HepG2 (cell line): ENCODE measurements around the gene CENATAC. TPM values are rescaled to one million over a fixed set of nuclear protein-coding genes. Genes with fewer than 3 reads are reported as not detected.

ENCODE experiments used
- ATAC-seq: fragments of 200-7000 bp; cut with Tn5 transposase; 3 replicates; pipeline ENCODE4 v1.9.1; 2020; ENCODE audit warnings: mild to moderate bottlenecking, moderate library complexity
- BruUV-seq: library from RNA; stranded (reverse); fragments of 400-500 nt; replicated peaks from 2 replicates; lab custom pipeline; 2021; lab: Mats Ljungman, UMichigan
- CTCF ChIA-PET: fragments of 300-600 bp; formaldehyde crosslinking; extraction: SDS; loops from one replicate; lab custom pipeline; 2021; ENCODE audit warnings: low total read pairs, inconsistent platforms, low intra/inter-chr PET ratio; lab: Yijun Ruan, JAX
- POLR2A ChIA-PET: fragments of 350-600 bp; sonication (Branson Sonifier 250); formaldehyde crosslinking; loops from one replicate; lab custom pipeline; 2020; ENCODE audit warnings: antibody characterized with exemption, inconsistent platforms; lab: Yijun Ruan, JAX
- DNase-seq: peaks from one replicate; pipeline ENCODE4 v3.0.0-alpha.2; 2015; ENCODE audit warnings: low spot score
- FAIRE-seq: peaks from 3 replicates; lab custom pipeline; 2011; peaks lifted over from hg19 to GRCh38; lab: Jason Lieb, UNC
- H2AFZ ChIP-seq: one replicate; pipeline ENCODE4 v1.6.1; 2011; ENCODE audit warnings: low read length, inconsistent platforms
- H3K27ac ChIP-seq: fragments of 300-600 bp; 3 replicates; pipeline ENCODE4 v1.8.0; 2011; ENCODE audit warnings: mixed run types, mild to moderate bottlenecking, mixed read lengths, low read length, inconsistent platforms; ENCODE audit not compliant: insufficient read depth; ENCODE audit errors: extremely low read length
- H3K27me3 ChIP-seq, 2 experiments: fragments of 200-600 bp in 1 of 2; 2 replicates in 1 of 2; 3 replicates in 1 of 2; pipeline versions ENCODE4 v1.6.0 to v1.8.0; 2011; ENCODE audit warnings: low read length in 2 of 2, mild to moderate bottlenecking in 2 of 2, moderate library complexity in 2 of 2, inconsistent platforms in 1 of 2; ENCODE audit not compliant: insufficient read depth in 2 of 2, control insufficient read depth in 1 of 2
- H3K36me3 ChIP-seq, 2 experiments: fragments of 200-600 bp in 1 of 2; replicated peaks in 1 of 2; 2 replicates in 1 of 2; 3 replicates in 1 of 2; pipeline versions ENCODE4 v1.5.1 to v1.8.0; 2011; ENCODE audit warnings: low read length in 2 of 2, inconsistent platforms in 1 of 2; ENCODE audit not compliant: insufficient read depth in 2 of 2, control insufficient read depth in 1 of 2
- H3K4me1 ChIP-seq: 2 replicates; pipeline ENCODE4 v1.5.1; 2012; ENCODE audit warnings: low read length, inconsistent platforms; ENCODE audit not compliant: insufficient read depth
- H3K4me2 ChIP-seq: 2 replicates; pipeline ENCODE4 v1.6.0; 2011; ENCODE audit warnings: low read depth, low read length, inconsistent platforms
- H3K4me3 ChIP-seq, 3 experiments: fragments of 200-600 bp in 1 of 3; sonication (generic), shearing (Covaris generic) in 1 of 3; replicated peaks in 1 of 3; 2 replicates each; pipeline ENCODE4 v1.5.1; 2011 to 2016; ENCODE audit warnings: low read length in 3 of 3, inconsistent platforms in 2 of 3, low read depth in 2 of 3, mild to moderate bottlenecking in 2 of 3, control low read depth in 1 of 3, mixed read lengths in 1 of 3; ENCODE audit not compliant: insufficient read depth in 1 of 3
- H3K79me2 ChIP-seq: one replicate; pipeline ENCODE4 v1.6.1; 2011; ENCODE audit warnings: low read length, inconsistent platforms; ENCODE audit not compliant: insufficient read depth
- H3K9ac ChIP-seq: 2 replicates; pipeline ENCODE4 v1.6.0; 2011; ENCODE audit warnings: mild to moderate bottlenecking, low read depth, low read length, inconsistent platforms; ENCODE audit not compliant: insufficient read depth
- H3K9me3 ChIP-seq: 2 replicates; pipeline ENCODE4 v1.5.1; 2012; ENCODE audit warnings: mild to moderate bottlenecking, low read length
- H4K20me1 ChIP-seq: 2 replicates; pipeline ENCODE4 v1.6.0; 2011; ENCODE audit warnings: inconsistent platforms, mild to moderate bottlenecking, low read length, moderate library complexity; ENCODE audit not compliant: insufficient read depth
- BORCS8-MEF2B ChIP-seq: sonication (generic); formaldehyde crosslinking; IDR thresholded peaks from 2 replicates; pipeline ENCODE4 v1.8.0; 2022; ENCODE audit warnings: mild to moderate bottlenecking, missing genetic modification reagents
- PHF8 ChIP-seq: sonication (generic); formaldehyde crosslinking; IDR thresholded peaks from 2 replicates; pipeline ENCODE4 v1.5.0; 2020; ENCODE audit warnings: missing genetic modification reagents
- STAG1 ChIP-seq: sonication (generic); formaldehyde crosslinking; IDR thresholded peaks from 2 replicates; pipeline ENCODE4 v1.4.0; 2020; ENCODE audit warnings: missing genetic modification reagents
- ZBED4 ChIP-seq: sonication (generic); formaldehyde crosslinking; IDR thresholded peaks from 2 replicates; pipeline ENCODE4 v1.4.0; 2020; ENCODE audit warnings: missing genetic modification reagents, borderline replicate concordance
- ZNF143 ChIP-seq: sonication (generic); formaldehyde crosslinking; IDR thresholded peaks from 2 replicates; pipeline ENCODE4 v1.4.0; 2020; ENCODE audit warnings: missing genetic modification reagents
- WGBS: methylation state at CpG from one replicate; pipeline ENCODE4 v1.1.6; 2017; ENCODE audit warnings: low lambda C conversion rate; 5-methylcytosine and 5-hydroxymethylcytosine counted together
- in situ Hi-C: cut with HindIII; loops from 2 replicates; pipeline ENCODE4 v1.10.0; 2017; ENCODE audit warnings: low pct_unique_long_range_greater_than_20kb; ENCODE audit not compliant: extremely low pct_ligation_motif_present
- intact Hi-C: fragments of 100-400 bp; cut with micrococcal nuclease; formaldehyde crosslinking; loops from one replicate; pipeline ENCODE4 v1.10.0; 2022; ENCODE audit not compliant: unreplicated experiment
- polyA plus RNA-seq, 8 experiments: library from polyadenylated mRNA; depleted of rRNA in 3 of 8; stranded (reverse) in 7 of 8; unstranded in 1 of 8; fragments of >200 nt; fragmentation: Illumina TruSeq in 4 of 8; extraction: Trizol in 4 of 8; gene quantifications; 2 replicates each; pipeline versions ENCODE4 v1.2.1 to v1.2.3, GENCODE V29; 2011 to 2016; ENCODE audit warnings: low read depth in 4 of 8, missing spikeins in 1 of 8, mixed read lengths in 1 of 8; ENCODE audit not compliant: insufficient read depth in 1 of 8
- total RNA-seq, 5 experiments: library from RNA; depleted of rRNA; stranded (reverse); fragments of >200 nt; fragmentation: Illumina TruSeq; extraction: Trizol; gene quantifications; 2 replicates each; pipeline ENCODE4 v1.2.3, GENCODE V29; 2016; ENCODE audit warnings: low read depth in 1 of 5
- TF ChIP-seq, protein P1 (sequence below): sonication (generic); formaldehyde crosslinking; IDR thresholded peaks from 2 replicates; pipeline ENCODE4 v1.5.1; 2020; ENCODE audit warnings: mild to moderate bottlenecking, missing genetic modification reagents, borderline replicate concordance
- TF ChIP-seq, protein P2 (sequence below): sonication (generic); formaldehyde crosslinking; IDR thresholded peaks from 2 replicates; pipeline ENCODE4 v1.5.0; 2020; ENCODE audit warnings: mild to moderate bottlenecking, missing genetic modification reagents, moderate library complexity

Gene CENATAC
- total and polyA plus RNA-seq, 2 of the 13 experiments (the other 11 are each of a cell fraction or from before 2014, with no cell fraction given): 21.7 to 25.0 TPM

- H2AFZ ChIP-seq: no peak overlapping the region
- H4K20me1 ChIP-seq: no peaks in the 10 kb centered on the region
- H3K4me2 ChIP-seq: peak overlapping the region; percentile 88
- intact Hi-C loops (loop anchor here (2.0 kb wide), 1 partner anchor 39 kb away; a partner anchor contains a TSS), in situ Hi-C loops (no loop called here)
- H3K27me3 ChIP-seq: no peaks in the 10 kb centered on the region
- H3K36me3 ChIP-seq: peaks cover 30 to 45% of the 10 kb centered on the region in 2 experiments
- TF ChIP-seq, protein P1, sequence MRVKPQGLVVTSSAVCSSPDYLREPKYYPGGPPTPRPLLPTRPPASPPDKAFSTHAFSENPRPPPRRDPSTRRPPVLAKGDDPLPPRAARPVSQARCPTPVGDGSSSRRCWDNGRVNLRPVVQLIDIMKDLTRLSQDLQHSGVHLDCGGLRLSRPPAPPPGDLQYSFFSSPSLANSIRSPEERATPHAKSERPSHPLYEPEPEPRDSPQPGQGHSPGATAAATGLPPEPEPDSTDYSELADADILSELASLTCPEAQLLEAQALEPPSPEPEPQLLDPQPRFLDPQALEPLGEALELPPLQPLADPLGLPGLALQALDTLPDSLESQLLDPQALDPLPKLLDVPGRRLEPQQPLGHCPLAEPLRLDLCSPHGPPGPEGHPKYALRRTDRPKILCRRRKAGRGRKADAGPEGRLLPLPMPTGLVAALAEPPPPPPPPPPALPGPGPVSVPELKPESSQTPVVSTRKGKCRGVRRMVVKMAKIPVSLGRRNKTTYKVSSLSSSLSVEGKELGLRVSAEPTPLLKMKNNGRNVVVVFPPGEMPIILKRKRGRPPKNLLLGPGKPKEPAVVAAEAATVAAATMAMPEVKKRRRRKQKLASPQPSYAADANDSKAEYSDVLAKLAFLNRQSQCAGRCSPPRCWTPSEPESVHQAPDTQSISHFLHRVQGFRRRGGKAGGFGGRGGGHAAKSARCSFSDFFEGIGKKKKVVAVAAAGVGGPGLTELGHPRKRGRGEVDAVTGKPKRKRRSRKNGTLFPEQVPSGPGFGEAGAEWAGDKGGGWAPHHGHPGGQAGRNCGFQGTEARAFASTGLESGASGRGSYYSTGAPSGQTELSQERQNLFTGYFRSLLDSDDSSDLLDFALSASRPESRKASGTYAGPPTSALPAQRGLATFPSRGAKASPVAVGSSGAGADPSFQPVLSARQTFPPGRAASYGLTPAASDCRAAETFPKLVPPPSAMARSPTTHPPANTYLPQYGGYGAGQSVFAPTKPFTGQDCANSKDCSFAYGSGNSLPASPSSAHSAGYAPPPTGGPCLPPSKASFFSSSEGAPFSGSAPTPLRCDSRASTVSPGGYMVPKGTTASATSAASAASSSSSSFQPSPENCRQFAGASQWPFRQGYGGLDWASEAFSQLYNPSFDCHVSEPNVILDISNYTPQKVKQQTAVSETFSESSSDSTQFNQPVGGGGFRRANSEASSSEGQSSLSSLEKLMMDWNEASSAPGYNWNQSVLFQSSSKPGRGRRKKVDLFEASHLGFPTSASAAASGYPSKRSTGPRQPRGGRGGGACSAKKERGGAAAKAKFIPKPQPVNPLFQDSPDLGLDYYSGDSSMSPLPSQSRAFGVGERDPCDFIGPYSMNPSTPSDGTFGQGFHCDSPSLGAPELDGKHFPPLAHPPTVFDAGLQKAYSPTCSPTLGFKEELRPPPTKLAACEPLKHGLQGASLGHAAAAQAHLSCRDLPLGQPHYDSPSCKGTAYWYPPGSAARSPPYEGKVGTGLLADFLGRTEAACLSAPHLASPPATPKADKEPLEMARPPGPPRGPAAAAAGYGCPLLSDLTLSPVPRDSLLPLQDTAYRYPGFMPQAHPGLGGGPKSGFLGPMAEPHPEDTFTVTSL (CRISPR knock-in tag): no peak
- 0 out of 2 replicates have a peak, but pooled peaks have one; percentile 4 for TF ChIP-seq PHF8 (CRISPR knock-in tag)
- TF ChIP-seq ZBED4 (CRISPR knock-in tag): 0 out of 2 replicates have a peak, but pooled peaks have one; percentile 7
- no peak for TF ChIP-seq BORCS8-MEF2B (CRISPR knock-in tag)
- peak; percentile 67 for TF ChIP-seq ZNF143 (CRISPR knock-in tag)
- peak; percentile 46 for TF ChIP-seq STAG1 (CRISPR knock-in tag)
- TF ChIP-seq, protein P2, sequence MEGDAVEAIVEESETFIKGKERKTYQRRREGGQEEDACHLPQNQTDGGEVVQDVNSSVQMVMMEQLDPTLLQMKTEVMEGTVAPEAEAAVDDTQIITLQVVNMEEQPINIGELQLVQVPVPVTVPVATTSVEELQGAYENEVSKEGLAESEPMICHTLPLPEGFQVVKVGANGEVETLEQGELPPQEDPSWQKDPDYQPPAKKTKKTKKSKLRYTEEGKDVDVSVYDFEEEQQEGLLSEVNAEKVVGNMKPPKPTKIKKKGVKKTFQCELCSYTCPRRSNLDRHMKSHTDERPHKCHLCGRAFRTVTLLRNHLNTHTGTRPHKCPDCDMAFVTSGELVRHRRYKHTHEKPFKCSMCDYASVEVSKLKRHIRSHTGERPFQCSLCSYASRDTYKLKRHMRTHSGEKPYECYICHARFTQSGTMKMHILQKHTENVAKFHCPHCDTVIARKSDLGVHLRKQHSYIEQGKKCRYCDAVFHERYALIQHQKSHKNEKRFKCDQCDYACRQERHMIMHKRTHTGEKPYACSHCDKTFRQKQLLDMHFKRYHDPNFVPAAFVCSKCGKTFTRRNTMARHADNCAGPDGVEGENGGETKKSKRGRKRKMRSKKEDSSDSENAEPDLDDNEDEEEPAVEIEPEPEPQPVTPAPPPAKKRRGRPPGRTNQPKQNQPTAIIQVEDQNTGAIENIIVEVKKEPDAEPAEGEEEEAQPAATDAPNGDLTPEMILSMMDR (CRISPR knock-in tag): peak; percentile 58
- peak overlapping the region; percentile 88 for H3K27ac ChIP-seq
- H3K79me2 ChIP-seq: peaks cover 25% of the 10 kb centered on the region
- no peaks in the 10 kb centered on the region for H3K9me3 ChIP-seq
- peak overlapping the region; percentile 99 for H3K9ac ChIP-seq
- ChIA-PET POLR2A (interaction anchor here (0.8 to 2.5 kb wide), 14 partner anchors 9 to 65 kb away, joined by 3 to 14 read pairs (median 4); partner anchors contain the start of genes CENATAC, DPAGT1, HINFP and RPS25), CTCF (interaction anchor here (0.7 kb wide), 1 partner anchor 366 kb away, joined by 3 read pairs; no protein-coding TSS in a partner anchor)
- ATAC-seq: 0 out of 3 replicates have a peak, but pooled peaks have one; percentile 8
- DNase-seq: peak; percentile 48
- BruUV-seq: no TSS peak
- peak; percentile 15 for FAIRE-seq
- H3K4me3 ChIP-seq: peak overlapping the region; percentile 75 to 87 (median 82)
- H3K4me1 ChIP-seq: peaks cover 23% of the 10 kb centered on the region
- 39% methylated on average over 6 of the region's 6 CpGs for WGBS
Measured at GRCh38 chr11:119055901-119056300, 58.0 kb downstream of the CENATAC start.
